Effector CD4-positive, alpha-beta T cell (primary cell): ENCODE results near the gene FANCG.

ENCODE experiments used
- DNase-seq: peaks from one replicate; pipeline ENCODE4 v3.0.0-alpha.2; 2020
- total RNA-seq: gene quantifications from one replicate; lab custom pipeline; 2026; lab: John Stamatoyannopoulos, UW

The FANCG gene
- total RNA-seq, result 15.8 reads per million, percentile 41 among the genes with 10 or more reads in this experiment

GRCh38 chr9:35079426-35080341 is at the start of gene FANCG:
Gene FANCG (minus strand): TSS chr9:35079942. CDS start chr9:35079524, 418 bp downstream.
- peak; percentile 74 for DNase-seq

- peak; percentile 90 for DNase-seq
Measured at GRCh38 chr9:35116898-35117551, 37.3 kb upstream of the FANCG start.

- DNase-seq, result no peak
Measured at GRCh38 chr9:35116539-35116897, 36.8 kb upstream of the FANCG start.

- peak; percentile 92 for DNase-seq
Measured at GRCh38 chr9:35115680-35116538, 36.2 kb upstream of the FANCG start, which contains the start of gene ATOSB. Gene ATOSB (minus strand): TSS chr9:35115862. CDS start chr9:35108274, 7,588 bp downstream.

GRCh38 chr9:35114840-35115628 is 35.3 kb upstream of the FANCG start:
- DNase-seq, result no peak

GRCh38 chr9:35114113-35114839 is 34.5 kb upstream of the FANCG start:
- DNase-seq, result peak; percentile 66

- DNase-seq, result no peak
Measured at GRCh38 chr9:35112257-35113020, 32.7 kb upstream of the FANCG start.

- DNase-seq, result peak; percentile 94
Measured at GRCh38 chr9:35111001-35111933, 31.5 kb upstream of the FANCG start.

- DNase-seq, result no peak
Measured at GRCh38 chr9:35110327-35110761, 30.6 kb upstream of the FANCG start.

GRCh38 chr9:35108946-35109575 is 29.3 kb upstream of the FANCG start:
- no peak for DNase-seq

GRCh38 chr9:35108461-35108860 is 28.7 kb upstream of the FANCG start:
- no peak for DNase-seq

- DNase-seq, result no peak
Measured at GRCh38 chr9:35107297-35108290, 27.9 kb upstream of the FANCG start.

- DNase-seq, result no peak
Measured at GRCh38 chr9:35106343-35106730, 26.6 kb upstream of the FANCG start.

- DNase-seq, result no peak
Measured at GRCh38 chr9:35105571-35106342, 26.0 kb upstream of the FANCG start.

- no peak for DNase-seq
Measured at GRCh38 chr9:35105126-35105525, 25.4 kb upstream of the FANCG start.

- DNase-seq, result no peak
Measured at GRCh38 chr9:35104586-35104985, 24.8 kb upstream of the FANCG start.
